Smooth muscle cell (in vitro differentiated cells): ENCODE data around the gene EYA2. TPM values are rescaled to one million over a fixed set of nuclear protein-coding genes. Genes with fewer than 3 reads are reported as not detected.

ENCODE experiments used
- DNase-seq: peaks from one replicate; lab custom pipeline; 2025; ENCODE audit not compliant: unreplicated experiment; lab: John Stamatoyannopoulos, UW
- H2AFZ ChIP-seq: fragments of 200-600 bp; sonication (generic); 2 replicates; pipeline ENCODE4 v1.6.0; 2016; ENCODE audit warnings: antibody characterized with exemption, low read depth, mild to moderate bottlenecking
- H3F3A ChIP-seq: fragments of 200-600 bp; sonication (generic); 2 replicates; pipeline ENCODE4 v1.6.0; 2017; ENCODE audit warnings: antibody characterized with exemption, low read depth
- H3K27ac ChIP-seq: fragments of 200-600 bp; sonication (generic); 2 replicates; pipeline ENCODE4 v1.5.1; 2016; ENCODE audit warnings: low read depth, mild to moderate bottlenecking
- H3K27me3 ChIP-seq: fragments of 200-600 bp; sonication (generic); 2 replicates; pipeline ENCODE4 v1.6.1; 2016; ENCODE audit warnings: low read depth, mild to moderate bottlenecking
- H3K36me3 ChIP-seq: fragments of 200-600 bp; sonication (generic); 2 replicates; pipeline ENCODE4 v1.5.1; 2016; ENCODE audit warnings: low read depth
- H3K4me1 ChIP-seq: fragments of 200-600 bp; sonication (generic); 2 replicates; pipeline ENCODE4 v1.5.1; 2016; ENCODE audit warnings: low read depth
- H3K4me2 ChIP-seq: fragments of 200-600 bp; sonication (generic); 2 replicates; pipeline ENCODE4 v1.6.0; 2016; ENCODE audit warnings: mild to moderate bottlenecking
- H3K4me3 ChIP-seq: fragments of 200-600 bp; sonication (generic); 2 replicates; pipeline ENCODE4 v1.5.1; 2016; ENCODE audit warnings: mild to moderate bottlenecking
- H3K79me2 ChIP-seq: fragments of 200-600 bp; sonication (generic); 2 replicates; pipeline ENCODE4 v1.6.0; 2016; ENCODE audit warnings: low read depth, mild to moderate bottlenecking
- H3K9ac ChIP-seq: fragments of 200-600 bp; sonication (generic); 2 replicates; pipeline ENCODE4 v1.6.0; 2016; ENCODE audit warnings: low read depth
- H3K9me3 ChIP-seq: fragments of 200-600 bp; sonication (generic); replicated peaks from 2 replicates; pipeline ENCODE4 v1.5.1; 2016; ENCODE audit warnings: low read depth
- H4K20me1 ChIP-seq: fragments of 200-600 bp; sonication (generic); 2 replicates; pipeline ENCODE4 v1.6.0; 2016; ENCODE audit warnings: low read depth
- CTCF ChIP-seq: fragments of 200-600 bp; sonication (generic); IDR thresholded peaks from 2 replicates; pipeline ENCODE4 v1.5.1; 2017; ENCODE audit warnings: borderline replicate concordance, mild to moderate bottlenecking, antibody characterized with exemption; ENCODE audit not compliant: insufficient read depth, poor library complexity, severe bottlenecking
- WGBS: methylation state at CpG from one replicate; pipeline ENCODE4 v1.1.7; 2016; ENCODE audit warnings: low lambda C conversion rate; 5-methylcytosine and 5-hydroxymethylcytosine counted together
- polyA plus RNA-seq: library from polyadenylated mRNA; unstranded; fragments of >200 nt; fragmentation: Nextera tagmentation; extraction: Ambion mirVana; gene quantifications from 2 replicates; pipeline ENCODE4 v1.2.1, GENCODE V29; 2016
- total RNA-seq: library from RNA; depleted of rRNA; stranded (reverse); fragments of >200 nt; gene quantifications from 2 replicates; pipeline ENCODE4 v1.2.3, GENCODE V29; 2014

EYA2 gene
- total and polyA plus RNA-seq, 2 experiments from 2014 or later = 0.98 to 1.3 TPM

GRCh38 chr20:46933150-46933549 lies 38.5 kb downstream of the EYA2 start:
- H3K36me3 ChIP-seq = no peaks in the 10 kb centered on the region
- no peak overlapping the region for H3K4me3 ChIP-seq
- H3K27ac ChIP-seq = no peak overlapping the region
- WGBS = 88% methylated on average over 5 of the region's 5 CpGs
- no peak overlapping the region for H3K9ac ChIP-seq
- H3K4me2 ChIP-seq = no peak overlapping the region
- no peak overlapping the region for H2AFZ ChIP-seq
- H3K79me2 ChIP-seq = no peaks in the 10 kb centered on the region
- H3K9me3 ChIP-seq = no peaks in the 10 kb centered on the region
- peaks cover 10% of the 10 kb centered on the region for H3K4me1 ChIP-seq
- no peaks in the 10 kb centered on the region for H3F3A ChIP-seq
- H3K27me3 ChIP-seq = no peaks in the 10 kb centered on the region
- TF ChIP-seq CTCF = no peak
- no peaks in the 10 kb centered on the region for H4K20me1 ChIP-seq
- DNase-seq = no peak

- TF ChIP-seq CTCF = no peak
- no peak overlapping the region for H3K4me2 ChIP-seq
- no peaks in the 10 kb centered on the region for H3K27me3 ChIP-seq
- no peak for DNase-seq
- H3K4me3 ChIP-seq = no peak overlapping the region
- H2AFZ ChIP-seq = no peak overlapping the region
- H3K36me3 ChIP-seq = no peaks in the 10 kb centered on the region
- no peaks in the 10 kb centered on the region for H3K9me3 ChIP-seq
- H3K79me2 ChIP-seq = no peaks in the 10 kb centered on the region
- no peak overlapping the region for H3K27ac ChIP-seq
- H3F3A ChIP-seq = no peaks in the 10 kb centered on the region
- H3K4me1 ChIP-seq = no peaks in the 10 kb centered on the region
- 96% methylated on average over 4 of the region's 4 CpGs for WGBS
- H3K9ac ChIP-seq = no peak overlapping the region
- H4K20me1 ChIP-seq = no peaks in the 10 kb centered on the region
Measured at GRCh38 chr20:46934746-46935287, 40.2 kb downstream of the EYA2 start.

GRCh38 chr20:46935394-46936017 lies 40.9 kb downstream of the EYA2 start:
- H3K4me1 ChIP-seq = no peaks in the 10 kb centered on the region
- no peaks in the 10 kb centered on the region for H3K79me2 ChIP-seq
- no peak overlapping the region for H3K4me2 ChIP-seq
- H3K27me3 ChIP-seq = no peaks in the 10 kb centered on the region
- no peak overlapping the region for H3K4me3 ChIP-seq
- no peak overlapping the region for H3K9ac ChIP-seq
- no peak overlapping the region for H2AFZ ChIP-seq
- WGBS = 95% methylated on average over 9 of the region's 9 CpGs
- TF ChIP-seq CTCF = no peak
- no peaks in the 10 kb centered on the region for H3K36me3 ChIP-seq
- H4K20me1 ChIP-seq = no peaks in the 10 kb centered on the region
- H3K27ac ChIP-seq = no peak overlapping the region
- DNase-seq = no peak
- no peaks in the 10 kb centered on the region for H3F3A ChIP-seq
- H3K9me3 ChIP-seq = no peaks in the 10 kb centered on the region

- Histone ChIP-seq H2AFZ (no peak overlapping the region), H3K9ac (no peak overlapping the region), H3K27ac (no peak overlapping the region), H3K79me2 (no peaks in the 10 kb centered on the region), H3K4me1 (no peaks in the 10 kb centered on the region), H3K4me2 (peak overlapping the region; percentile 21), H3K36me3 (no peaks in the 10 kb centered on the region), H3K27me3 (no peaks in the 10 kb centered on the region), H3K9me3 (no peaks in the 10 kb centered on the region), H3F3A (no peaks in the 10 kb centered on the region), H4K20me1 (no peaks in the 10 kb centered on the region), H3K4me3 (no peak overlapping the region)
- WGBS = 66% methylated on average over 18 of the region's 18 CpGs
- TF ChIP-seq CTCF = no peak
- no peak for DNase-seq
Measured at GRCh38 chr20:46936415-46937156, 41.9 kb downstream of the EYA2 start.
